ENCODE data around the gene RAP1GAP.

The RAP1GAP gene

DNA sequence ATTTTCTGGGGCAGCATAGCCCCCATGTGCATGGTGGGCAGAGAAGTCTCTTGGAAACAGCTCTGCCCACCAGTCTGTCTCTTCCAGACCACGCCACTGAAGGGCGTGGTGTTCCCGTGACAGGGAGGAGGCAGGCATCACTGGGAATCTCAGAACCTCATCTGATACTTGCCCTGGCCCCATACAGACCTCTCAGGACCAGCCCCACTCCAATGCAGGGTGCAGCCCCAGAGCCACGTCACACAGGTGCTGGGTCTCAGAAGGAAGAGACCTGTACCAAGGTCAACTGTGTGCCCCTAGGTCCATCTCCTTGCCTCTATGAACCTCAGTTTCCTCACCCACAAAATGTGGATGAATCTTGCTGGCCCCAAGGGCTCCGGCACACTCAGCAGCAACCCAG, 7.3 kb downstream of the RAP1GAP start:
- DNase-seq = no peak

- DNase-seq = no peak
Observed at GRCh38 chr1:21659924-21660326, 9.2 kb downstream of the RAP1GAP start.

- no peak for DNase-seq
Observed at GRCh38 chr1:21659099-21659923, 9.8 kb downstream of the RAP1GAP start.

- DNase-seq = no peak
Observed at GRCh38 chr1:21657456-21658190, 11.5 kb downstream of the RAP1GAP start.

- no peak for DNase-seq
Observed at GRCh38 chr1:21655748-21656147, 13.4 kb downstream of the RAP1GAP start.

- no peak for DNase-seq
Observed at GRCh38 chr1:21655259-21655658, 13.9 kb downstream of the RAP1GAP start.

DNA sequence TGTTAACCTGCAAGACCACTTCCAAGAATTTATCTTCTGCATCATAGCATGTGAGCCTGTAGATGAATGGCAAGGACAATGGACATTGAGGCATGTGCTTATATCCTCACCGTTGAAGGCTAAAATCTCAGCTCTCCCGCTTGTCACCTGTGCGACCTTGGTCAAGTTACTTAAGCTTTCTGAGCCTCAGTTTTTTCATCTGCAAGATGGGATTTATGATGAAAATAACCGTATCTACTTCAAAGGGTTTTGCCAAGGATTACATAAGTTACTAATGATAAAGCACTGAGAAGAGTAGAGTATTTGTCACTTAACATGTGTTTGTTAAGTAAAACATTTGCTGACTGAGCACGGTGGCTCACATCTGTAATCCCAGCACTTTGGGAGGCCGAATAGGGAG, 14.9 kb downstream of the RAP1GAP start:
- no peak for DNase-seq

DNA sequence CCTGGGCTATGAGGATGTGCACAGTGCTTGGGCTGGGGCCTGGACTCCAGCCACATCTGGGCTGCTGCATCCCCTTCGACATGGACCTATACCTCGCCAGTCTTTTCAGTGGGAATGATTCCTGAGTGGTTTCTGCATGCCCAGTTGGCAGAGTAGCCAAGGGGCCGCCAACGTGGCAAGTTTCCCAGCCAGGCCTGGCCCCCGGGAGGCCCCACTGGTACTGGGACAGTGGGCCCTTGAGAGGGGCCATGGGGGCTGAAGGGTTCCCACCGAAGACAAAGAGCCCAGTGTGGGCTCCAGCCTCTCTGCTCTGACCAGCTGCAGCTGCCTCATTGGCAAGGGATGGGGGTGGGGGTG, 15.4 kb downstream of the RAP1GAP start:
- DNase-seq = no peak

GRCh38 chr1:21652937-21653743, 16.0 kb downstream of the RAP1GAP start:
- no peak for DNase-seq

GRCh38 chr1:21652101-21652936, 16.8 kb downstream of the RAP1GAP start:
- DNase-seq = no peak

- peak; percentile 33 for DNase-seq
Observed at GRCh38 chr1:21651214-21652042, 17.7 kb downstream of the RAP1GAP start.

- DNase-seq = no peak
Observed at GRCh38 chr1:21650400-21650799, 18.8 kb downstream of the RAP1GAP start.

DNA sequence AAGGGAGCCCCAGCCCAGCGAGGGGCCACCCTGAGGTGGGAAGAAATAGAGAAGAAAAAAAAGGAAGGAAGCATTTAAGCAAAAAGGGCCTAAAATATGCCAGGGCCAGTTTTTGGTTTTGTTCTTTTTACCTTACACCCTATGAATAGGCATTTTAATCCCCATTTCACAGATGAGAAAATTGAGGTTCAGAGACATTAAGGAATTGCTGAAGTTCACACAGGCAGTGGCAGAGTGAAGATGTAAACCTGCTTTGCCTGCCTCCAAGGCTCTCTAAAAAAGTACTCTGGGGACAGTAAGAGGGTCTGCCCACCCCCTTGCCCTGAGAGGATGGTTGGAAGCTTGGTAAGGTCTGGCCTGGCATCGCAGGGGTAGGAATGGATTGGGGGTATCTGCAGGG, 19.8 kb downstream of the RAP1GAP start:
- DNase-seq = no peak

DNA sequence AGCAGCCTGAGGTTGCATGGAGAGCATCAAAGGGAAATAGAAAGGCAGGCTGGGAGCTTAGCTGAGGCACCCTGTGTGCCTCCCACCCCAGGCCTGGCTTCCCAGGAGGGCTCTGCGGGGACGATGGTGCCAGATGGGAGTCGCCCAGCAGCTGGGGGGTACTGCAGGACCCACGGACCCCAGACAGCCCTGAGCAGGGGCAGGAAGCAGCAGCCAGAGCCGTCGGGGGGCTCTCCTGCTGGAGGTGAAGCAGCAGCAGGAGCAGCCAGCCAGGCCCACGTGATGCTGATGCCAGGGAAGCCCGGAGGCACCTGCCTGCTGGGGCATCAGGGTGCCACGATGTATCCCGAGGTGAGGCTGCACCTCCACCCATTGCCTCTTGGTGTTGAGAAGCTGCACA, 20.4 kb downstream of the RAP1GAP start:
- DNase-seq = no peak

DNA sequence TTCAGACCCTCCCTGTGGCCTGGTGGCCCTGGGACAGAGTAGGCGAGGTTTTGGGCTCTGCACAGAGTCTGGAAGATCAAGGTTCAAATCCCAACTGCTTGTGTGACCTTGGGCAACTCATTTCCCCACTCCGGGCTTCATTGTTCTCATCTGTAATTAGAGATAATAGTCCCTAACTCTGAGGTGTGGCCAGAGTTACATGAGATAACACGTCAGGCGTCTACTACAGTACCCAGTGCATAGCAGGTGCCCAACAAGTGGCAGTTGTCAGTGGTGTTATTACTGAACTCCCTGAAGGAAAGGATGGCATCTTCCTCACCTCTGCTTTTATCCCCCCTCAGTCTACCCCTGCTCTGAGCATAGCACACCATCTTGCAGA, 20.8 kb downstream of the RAP1GAP start:
- DNase-seq = no peak

GRCh38 chr1:21647431-21648351, 21.5 kb downstream of the RAP1GAP start:
- no peak for DNase-seq

DNA sequence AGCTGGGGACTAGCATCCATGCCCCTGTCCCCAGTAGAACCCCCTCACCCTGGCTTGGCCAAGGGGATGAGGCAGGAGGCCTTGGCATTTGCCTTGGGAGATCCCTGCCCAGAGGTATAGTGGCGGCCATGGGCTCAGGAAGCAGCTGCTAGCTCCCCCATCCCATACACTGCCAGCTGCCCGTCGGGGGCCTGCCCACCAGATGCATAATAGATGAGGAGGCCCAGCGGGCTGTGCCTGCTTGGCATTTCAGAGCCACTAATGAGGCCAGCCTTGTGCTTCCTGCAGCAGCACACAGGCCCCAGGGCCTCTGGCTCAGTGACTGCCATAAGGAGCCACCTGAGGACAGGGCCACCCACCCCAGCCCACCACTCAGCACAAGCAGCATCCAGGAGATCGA, 23.6 kb downstream of the RAP1GAP start:
- DNase-seq = no peak

DNA sequence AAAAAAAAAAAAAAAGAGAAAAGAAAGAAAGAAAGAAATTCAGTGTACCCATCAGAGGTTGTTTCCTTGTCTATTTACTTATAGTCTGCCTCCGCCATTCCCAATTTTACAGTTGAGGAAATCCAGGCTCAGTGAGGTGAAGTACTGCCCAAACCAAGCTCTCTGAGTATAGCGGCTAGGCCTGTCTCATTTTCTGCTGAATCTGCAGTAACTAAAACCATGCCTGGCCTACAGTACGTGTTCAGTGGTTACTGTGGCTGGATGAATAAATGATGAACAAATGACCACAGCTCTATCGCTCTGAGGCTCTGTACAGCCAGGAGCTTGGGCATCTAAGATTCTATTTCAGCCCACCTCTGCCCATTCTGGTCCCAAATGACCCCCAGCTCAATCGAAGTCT, 24.3 kb downstream of the RAP1GAP start:
- DNase-seq = no peak

DNA sequence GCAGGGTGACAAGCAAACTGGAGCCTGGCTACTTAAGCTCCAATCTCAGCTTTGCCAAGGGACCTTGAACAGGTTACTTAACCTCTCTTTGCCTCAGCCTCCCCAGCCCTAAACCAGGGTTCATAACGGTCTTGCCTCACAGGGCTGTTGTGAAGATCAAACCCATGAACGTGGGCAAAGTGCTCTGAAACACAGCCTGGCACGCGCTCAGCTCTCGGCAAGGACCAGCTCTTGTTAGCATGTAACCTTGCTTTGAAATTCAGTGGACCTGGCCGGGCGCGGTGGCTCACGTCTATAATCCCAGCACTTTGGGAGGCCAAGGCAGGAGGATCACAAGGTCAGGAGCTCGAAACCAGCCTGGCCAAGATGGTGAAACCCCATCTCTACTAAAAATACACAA, 24.8 kb downstream of the RAP1GAP start:
- no peak for DNase-seq

GRCh38 chr1:21643624-21644023, 25.5 kb downstream of the RAP1GAP start:
- DNase-seq = no peak
